PC-9 (cell line): Measurements from ENCODE around the gene STAC.

ENCODE experiments used
- CTCF ChIP-seq: fragments of 200-600 bp; sonication (generic); conservative IDR thresholded peaks from 2 replicates; pipeline ENCODE4 v1.6.1; 2017; ENCODE audit warnings: mixed run types, antibody characterized with exemption, mild to moderate bottlenecking, moderate library complexity
- EZH2 ChIP-seq: fragments of 200-600 bp; sonication (generic); IDR thresholded peaks from 2 replicates; pipeline ENCODE4 v1.8.0; 2017; ENCODE audit warnings: antibody characterized with exemption, low read depth

GRCh38 chr3:36451816-36452215, 71.5 kb downstream of the STAC start:
- TF ChIP-seq CTCF (no peak), EZH2 (no peak)
